HEK293 (cell line): ENCODE data around the gene NCKAP5.

Experiments used
- CTCF ChIA-PET: fragments of 350-600 bp; formaldehyde crosslinking; extraction: SDS; loops from one replicate; lab custom pipeline; 2021; ENCODE audit warnings: antibody characterized with exemption; lab: Yijun Ruan, JAX
- POLR2A ChIA-PET: fragments of 300-600 bp; formaldehyde crosslinking; extraction: SDS; loops from one replicate; lab custom pipeline; 2020; ENCODE audit warnings: antibody characterized with exemption, inconsistent platforms; lab: Yijun Ruan, JAX
- H3K27ac ChIP-seq: fragments of 200-500 bp; sonication (Bioruptor generic); 2 replicates; pipeline ENCODE4 v1.5.1; 2014; ENCODE audit warnings: low read depth, low read length, control low read depth, inconsistent platforms; ENCODE audit errors: extremely low read depth
- H3K36me3 ChIP-seq, 2 experiments: fragments of 200-500 bp in 1 of 2; sonication (Bioruptor generic) in 1 of 2; 1 replicate in 1 of 2; 2 replicates in 1 of 2; pipeline ENCODE4 v1.5.1; 2014 to 2017; ENCODE audit warnings: inconsistent platforms in 2 of 2, low read length in 2 of 2; ENCODE audit not compliant: control insufficient read depth in 2 of 2, insufficient read depth in 1 of 2
- H3K4me1 ChIP-seq: fragments of 200-500 bp; sonication (Bioruptor generic); 2 replicates; pipeline ENCODE4 v1.5.1; 2014; ENCODE audit warnings: mild to moderate bottlenecking, low read length, inconsistent platforms; ENCODE audit not compliant: control insufficient read depth, insufficient read depth
- H3K4me3 ChIP-seq: 2 replicates; pipeline ENCODE4 v1.5.1; 2011; ENCODE audit warnings: low read depth, mild to moderate bottlenecking, control low read depth, low read length, moderate library complexity
- H3K9me3 ChIP-seq: fragments of 200-500 bp; sonication (Bioruptor generic); 2 replicates; pipeline ENCODE4 v1.5.1; 2014; ENCODE audit warnings: low read depth, low read length, inconsistent platforms; ENCODE audit not compliant: control insufficient read depth, insufficient read depth
- BCL6B ChIP-seq: fragments of 450-650 bp; formaldehyde crosslinking; IDR thresholded peaks from 2 replicates; pipeline ENCODE4 v1.5.1; 2017; ENCODE audit warnings: missing biosample characterization, missing genetic modification characterization
- HIC1 ChIP-seq: fragments of 450-650 bp; formaldehyde crosslinking; IDR thresholded peaks from 2 replicates; pipeline ENCODE4 v1.5.1; 2016; ENCODE audit warnings: missing biosample characterization, missing genetic modification characterization
- RBAK ChIP-seq: fragments of 450-650 bp; formaldehyde crosslinking; IDR thresholded peaks from 2 replicates; pipeline ENCODE4 v1.5.1; 2016; ENCODE audit warnings: missing biosample characterization, missing genetic modification characterization
- SALL2 ChIP-seq: fragments of 450-650 bp; formaldehyde crosslinking; IDR thresholded peaks from 2 replicates; pipeline ENCODE4 v1.5.0; 2017; ENCODE audit warnings: missing biosample characterization, mild to moderate bottlenecking, missing genetic modification characterization, borderline replicate concordance
- SCRT1 ChIP-seq: fragments of 450-650 bp; formaldehyde crosslinking; IDR thresholded peaks from 2 replicates; pipeline ENCODE4 v1.5.1; 2016; ENCODE audit warnings: missing biosample characterization, missing genetic modification characterization, borderline replicate concordance
- SCRT2 ChIP-seq: fragments of 450-650 bp; formaldehyde crosslinking; IDR thresholded peaks from 2 replicates; pipeline ENCODE4 v1.5.1; 2016; ENCODE audit warnings: missing biosample characterization, missing genetic modification characterization
- SP7 ChIP-seq: fragments of 450-650 bp; formaldehyde crosslinking; IDR thresholded peaks from 2 replicates; pipeline ENCODE4 v1.5.1; 2016; ENCODE audit warnings: missing biosample characterization, missing genetic modification characterization
- ZFP41 ChIP-seq: fragments of 450-650 bp; formaldehyde crosslinking; IDR thresholded peaks from 2 replicates; pipeline ENCODE4 v1.5.1; 2016; ENCODE audit warnings: missing biosample characterization, missing genetic modification characterization, borderline replicate concordance
- ZIC2 ChIP-seq: fragments of 450-650 bp; formaldehyde crosslinking; IDR thresholded peaks from 2 replicates; pipeline ENCODE4 v1.5.1; 2016; ENCODE audit warnings: missing biosample characterization, missing genetic modification characterization
- ZNF155 ChIP-seq: fragments of 450-650 bp; formaldehyde crosslinking; IDR thresholded peaks from 2 replicates; pipeline ENCODE4 v1.5.1; 2016; ENCODE audit warnings: missing biosample characterization, missing genetic modification characterization
- ZNF266 ChIP-seq: fragments of 450-650 bp; formaldehyde crosslinking; IDR thresholded peaks from 2 replicates; pipeline ENCODE4 v1.5.1; 2016; ENCODE audit warnings: missing biosample characterization, missing genetic modification characterization, low read depth
- ZNF280C ChIP-seq: fragments of 450-650 bp; formaldehyde crosslinking; IDR thresholded peaks from 2 replicates; pipeline ENCODE4 v1.5.1; 2016; ENCODE audit warnings: missing biosample characterization, missing genetic modification characterization
- ZNF354C ChIP-seq: fragments of 450-650 bp; formaldehyde crosslinking; IDR thresholded peaks from 2 replicates; pipeline ENCODE4 v1.5.1; 2016; ENCODE audit warnings: missing biosample characterization, missing genetic modification characterization, low read depth, borderline replicate concordance
- ZNF518A ChIP-seq: fragments of 450-650 bp; formaldehyde crosslinking; conservative IDR thresholded peaks from 2 replicates; pipeline ENCODE4 v1.5.1; 2016; ENCODE audit warnings: low read depth, missing biosample characterization, missing genetic modification characterization
- ZNF530 ChIP-seq: fragments of 450-650 bp; formaldehyde crosslinking; IDR thresholded peaks from 2 replicates; pipeline ENCODE4 v1.5.1; 2016; ENCODE audit warnings: low read depth, missing biosample characterization, missing genetic modification characterization
- ZNF544 ChIP-seq: fragments of 450-650 bp; formaldehyde crosslinking; IDR thresholded peaks from 2 replicates; pipeline ENCODE4 v1.5.0; 2017; ENCODE audit warnings: missing biosample characterization, missing genetic modification characterization
- ZNF580 ChIP-seq: fragments of 450-650 bp; formaldehyde crosslinking; IDR thresholded peaks from 2 replicates; pipeline ENCODE4 v1.5.1; 2016; ENCODE audit warnings: missing biosample characterization, missing genetic modification characterization
- ZNF645 ChIP-seq: fragments of 450-650 bp; formaldehyde crosslinking; IDR thresholded peaks from 2 replicates; pipeline ENCODE4; 2016; ENCODE audit warnings: missing biosample characterization, missing genetic modification characterization
- ZNF660 ChIP-seq: fragments of 450-650 bp; IDR thresholded peaks from 2 replicates; pipeline ENCODE4 v1.5.1; 2018; ENCODE audit warnings: missing biosample characterization, mild to moderate bottlenecking, missing genetic modification characterization

NCKAP5 gene

GRCh38 chr2:132725148-132725547 lies 843.1 kb downstream of the NCKAP5 start:
- CTCF ChIA-PET = interaction anchor here (0.6 kb wide), 1 partner anchor 242 kb away, joined by 4 read pairs; no protein-coding TSS in a partner anchor
- Histone ChIP-seq H3K27ac (no peak overlapping the region), H3K4me1 (no peaks in the 10 kb centered on the region), H3K9me3 (no peaks in the 10 kb centered on the region), H3K4me3 (no peak overlapping the region), H3K36me3 (no peaks in the 10 kb centered on the region)
- no peak for TF ChIP-seq ZNF645
- TF ChIP-seq SP7 (tag by site-specific recombination) = 0 out of 2 replicates have a peak, but pooled peaks have one; percentile 24
- POLR2A ChIA-PET = no interaction called here

GRCh38 chr2:132721938-132722337 lies 846.3 kb downstream of the NCKAP5 start:
- Histone ChIP-seq H3K9me3 (no peaks in the 10 kb centered on the region), H3K4me1 (no peaks in the 10 kb centered on the region), H3K36me3 (no peaks in the 10 kb centered on the region), H3K4me3 (no peak overlapping the region), H3K27ac (no peak overlapping the region)
- CTCF ChIA-PET = interaction anchor here (0.7 kb wide), 1 partner anchor 373 kb away, joined by 4 read pairs; no protein-coding TSS in a partner anchor
- POLR2A ChIA-PET = no interaction called here
- TF ChIP-seq ZNF155 (tag by site-specific recombination) = no peak
- no peak for TF ChIP-seq ZIC2 (tag by site-specific recombination)
- TF ChIP-seq ZNF580 = no peak
- no peak for TF ChIP-seq ZNF518A
- TF ChIP-seq RBAK (tag by site-specific recombination) = no peak
- TF ChIP-seq ZNF544 = no peak
- no peak for TF ChIP-seq ZNF354C (tag by site-specific recombination)
- no peak for TF ChIP-seq BCL6B
- no peak for TF ChIP-seq SALL2
- no peak for TF ChIP-seq ZNF266 (tag by site-specific recombination)
- TF ChIP-seq ZNF660 (tag by site-specific recombination) = no peak
- no peak for TF ChIP-seq ZFP41 (tag by site-specific recombination)

- Histone ChIP-seq H3K4me1 (no peaks in the 10 kb centered on the region), H3K36me3 (no peaks in the 10 kb centered on the region), H3K27ac (no peak overlapping the region), H3K4me3 (no peak overlapping the region), H3K9me3 (no peaks in the 10 kb centered on the region)
- CTCF ChIA-PET = interaction anchor here (0.6 kb wide), 1 partner anchor 47 kb away, joined by 3 read pairs; no protein-coding TSS in a partner anchor
- POLR2A ChIA-PET = no interaction called here
- no peak for TF ChIP-seq SCRT1
- no peak for TF ChIP-seq ZNF280C (tag by site-specific recombination)
- no peak for TF ChIP-seq HIC1 (tag by site-specific recombination)
- no peak for TF ChIP-seq RBAK (tag by site-specific recombination)
- TF ChIP-seq SCRT2 = no peak
- TF ChIP-seq ZNF530 = no peak
Observed at GRCh38 chr2:132720393-132720792, 847.9 kb downstream of the NCKAP5 start.
